Measurements from ENCODE around the gene ZBTB1.

- TF ChIP-seq CTCF (IDR thresholded peaks at IDR 0.05) (no peak), POLR2A (IDR thresholded peaks at IDR 0.05) (no peak), EP300 (IDR thresholded peaks at IDR 0.05) (no peak)
Observed at GRCh38 chr14:64531567-64531966, 27.0 kb downstream of the ZBTB1 start.

Measured in gastroesophageal sphincter (tissue), 3 donors.